GM12892 (cell line): ENCODE data around the gene PRR22.

Experiments
- POLR2A ChIP-seq: IDR thresholded peaks from 2 replicates; pipeline ENCODE4 v1.6.1; 2011; ENCODE audit warnings: low read depth, low read length, control low read depth
- POLR2AphosphoS5 ChIP-seq: IDR thresholded peaks from 2 replicates; pipeline ENCODE4 v1.6.1; 2011; ENCODE audit warnings: low read depth, low read length, control low read depth

DNA sequence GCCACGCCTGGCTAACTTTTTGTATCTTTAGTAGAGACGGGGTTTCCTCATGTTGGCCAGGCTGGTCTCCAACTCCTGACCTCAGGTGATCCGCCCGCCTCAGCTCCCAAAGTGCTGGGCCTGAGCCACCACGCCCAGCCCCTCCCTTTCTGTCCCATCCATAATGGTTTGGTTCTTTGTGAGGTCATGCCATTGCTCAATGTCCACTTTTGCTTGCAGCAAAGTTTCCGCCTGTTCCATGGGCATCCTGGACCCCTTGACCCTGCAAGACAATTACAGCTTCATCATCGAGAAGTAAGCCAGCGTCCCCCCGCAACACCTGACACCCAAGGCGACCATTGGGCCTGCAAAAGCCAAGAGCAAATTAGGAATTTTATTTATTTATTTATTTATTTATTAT lies 16.6 kb downstream of the PRR22 start:
- TF ChIP-seq POLR2A: no peak
- TF ChIP-seq POLR2AphosphoS5: no peak
